B cell (primary cell): ENCODE data around the gene HERPUD1. TPM values are rescaled to one million over a fixed set of nuclear protein-coding genes. Genes with fewer than 3 reads are reported as not detected.

Experiments
- ATAC-seq: fragments of 200-7000 bp; cut with Tn5 transposase; one replicate; pipeline ENCODE4 v1.10.0; 2021; ENCODE audit warnings: low read depth, mild to moderate bottlenecking, moderate number of reproducible peaks, moderate library complexity
- CTCF ChIA-PET: fragments of 350-600 bp; sonication (Branson Sonifier 250); formaldehyde crosslinking; loops from one replicate; lab custom pipeline; 2021; ENCODE audit warnings: antibody characterized with exemption, inconsistent platforms; lab: Charles Lee
- POLR2A ChIA-PET: fragments of 350-600 bp; sonication (Branson Sonifier 250); formaldehyde crosslinking; loops from one replicate; lab custom pipeline; 2021; ENCODE audit warnings: antibody characterized with exemption; lab: Charles Lee
- DNase-seq: peaks from one replicate; pipeline ENCODE4 v3.0.0; 2013
- H2AFZ ChIP-seq: 2 replicates; pipeline ENCODE4 v1.6.1; 2012; ENCODE audit warnings: mild to moderate bottlenecking, low read depth, low read length; ENCODE audit not compliant: insufficient read depth, poor library complexity, severe bottlenecking
- H3K27ac ChIP-seq, 2 donors: 1 replicate in 1 of 2; 2 replicates in 1 of 2; pipeline ENCODE4 v1.5.1; 2012 to 2013; ENCODE audit warnings: low read length in 2 of 2, mild to moderate bottlenecking in 2 of 2, moderate library complexity in 1 of 2
- H3K27me3 ChIP-seq, 4 experiments: fragments of 200-600 bp in 1 of 4; sonication (generic) in 1 of 4; replicated peaks in 1 of 4; 1 replicate in 2 of 4; 2 replicates in 2 of 4; pipeline versions ENCODE4 v1.6.1 to v1.7.0; 2013 to 2016; ENCODE audit warnings: low read length in 3 of 4, mild to moderate bottlenecking in 2 of 4, mixed read lengths in 1 of 4, moderate library complexity in 1 of 4; ENCODE audit not compliant: insufficient read depth in 4 of 4, control insufficient read depth in 3 of 4; ENCODE audit errors: control extremely low read depth in 1 of 4
- H3K36me3 ChIP-seq, 2 experiments: replicated peaks in 1 of 2; 1 replicate in 1 of 2; 2 replicates in 1 of 2; pipeline versions ENCODE4 v1.6.1 to v1.7.1; 2013; ENCODE audit warnings: low read length in 1 of 2; ENCODE audit not compliant: insufficient read depth in 2 of 2, control insufficient read depth in 1 of 2; ENCODE audit errors: control extremely low read depth in 1 of 2, extremely low read depth in 1 of 2
- H3K4me1 ChIP-seq, 2 donors: fragments of 200-600 bp in 1 of 2; sonication (generic) in 1 of 2; 1 replicate in 1 of 2; 2 replicates in 1 of 2; pipeline versions ENCODE4 v1.5.1 to v1.6.1; 2013 to 2017; ENCODE audit warnings: low read length in 2 of 2; ENCODE audit not compliant: control insufficient read depth in 2 of 2, insufficient read depth in 2 of 2
- H3K4me2 ChIP-seq: replicated peaks from 2 replicates; pipeline ENCODE3; 2012; ENCODE audit warnings: mild to moderate bottlenecking, low read depth, low read length; ENCODE audit not compliant: poor library complexity, severe bottlenecking
- H3K4me3 ChIP-seq, 5 experiments: fragments of 200-600 bp in 1 of 5; sonication (generic) in 1 of 5; 1 replicate in 3 of 5; 2 replicates in 2 of 5; pipeline versions ENCODE4 v1.5.1 to v1.7.0; 2011 to 2016; ENCODE audit warnings: low read length in 4 of 5, mild to moderate bottlenecking in 4 of 5, low read depth in 2 of 5, control low read depth in 1 of 5, moderate library complexity in 1 of 5; ENCODE audit not compliant: insufficient read depth in 1 of 5; ENCODE audit errors: control extremely low read depth in 1 of 5, extremely low read depth in 1 of 5
- H3K79me2 ChIP-seq: fragments of 200-600 bp; sonication (generic); one replicate; pipeline ENCODE4 v1.6.0; 2016; ENCODE audit warnings: low read length; ENCODE audit not compliant: control insufficient read depth, insufficient read depth
- H3K9ac ChIP-seq: fragments of 200-600 bp; sonication (generic); 2 replicates; pipeline ENCODE4 v1.6.1; 2017; ENCODE audit warnings: mild to moderate bottlenecking, low read length, moderate library complexity
- H3K9me3 ChIP-seq, 3 donors: one replicate each; pipeline versions ENCODE4 v1.6.1 to v1.7.1; 2013; ENCODE audit warnings: low read length in 2 of 3; ENCODE audit not compliant: control insufficient read depth in 2 of 3, insufficient read depth in 1 of 3; ENCODE audit errors: control extremely low read depth in 1 of 3
- H4K20me1 ChIP-seq: 2 replicates; pipeline ENCODE4 v1.6.0; 2012; ENCODE audit warnings: mild to moderate bottlenecking, low read length; ENCODE audit not compliant: insufficient read depth, control insufficient read depth, poor library complexity, severe bottlenecking
- H3K27ac Mint-ChIP-seq: one replicate; pipeline ENCODE4 v1.8.0; 2021; ENCODE audit warnings: mixed read lengths
- H3K27me3 Mint-ChIP-seq: one replicate; pipeline ENCODE4 v1.8.0; 2021; ENCODE audit warnings: mixed read lengths
- H3K4me1 Mint-ChIP-seq: one replicate; pipeline ENCODE4 v1.8.0; 2021; ENCODE audit warnings: mixed read lengths
- H3K4me3 Mint-ChIP-seq: one replicate; pipeline ENCODE4 v1.8.0; 2021; ENCODE audit warnings: mixed read lengths
- H3K9me3 Mint-ChIP-seq: one replicate; pipeline ENCODE4 v1.8.0; 2022; ENCODE audit warnings: mixed read lengths; ENCODE audit not compliant: insufficient read depth
- EZH2 ChIP-seq: IDR thresholded peaks from 2 replicates; pipeline ENCODE4 v1.6.1; 2012; ENCODE audit warnings: borderline replicate concordance, low read depth, mild to moderate bottlenecking, moderate library complexity, low read length; ENCODE audit not compliant: insufficient read depth, poor library complexity, severe bottlenecking
- WGBS: methylation state at CpG from one replicate; pipeline ENCODE4 v1.1.5; 2013; ENCODE audit warnings: missing lambda C conversion rate; ENCODE audit not compliant: insufficient coverage; 5-methylcytosine and 5-hydroxymethylcytosine counted together
- intact Hi-C: fragments of 100-400 bp; cut with micrococcal nuclease; formaldehyde crosslinking; loops from one replicate; pipeline ENCODE4 v1.10.0; 2022
- polyA plus RNA-seq: library from polyadenylated mRNA; depleted of rRNA; stranded (reverse); fragments of >200 nt; gene quantifications from 2 replicates; pipeline ENCODE4 v1.2.3, GENCODE V29; 2012
- total RNA-seq, 2 donors: library from RNA; stranded (reverse); fragments of 120-200 nt in 1 of 2; gene quantifications; 1 replicate in 1 of 2; 2 replicates in 1 of 2; pipeline versions ENCODE4 v1.2.3 to v1.2.4, GENCODE V29; 2013 to 2022
- TF ChIP-seq, protein P1 (sequence below): fragments of 200-600 bp; IDR thresholded peaks from one replicate; pipeline ENCODE4 v1.8.0; 2022; ENCODE audit warnings: antibody characterized with exemption, mild to moderate bottlenecking

HERPUD1 gene
- total and polyA plus RNA-seq, 2 donors (not counting 1 experiment from before 2014, with no cell fraction given) = 273 to 1,041 TPM

- ChIA-PET POLR2A (interaction anchor here (0.9 to 1.8 kb wide), 6 partner anchors 17 to 97 kb away, joined by 3 to 9 read pairs (median 6); no protein-coding TSS in a partner anchor), CTCF (interaction anchor here (11.7 kb wide), 1 partner anchor 81 kb away, joined by 118 read pairs; the partner anchor contains the start of gene SLC12A3)
- DNase-seq (no peak), ATAC-seq (no peak)
- Histone ChIP-seq H4K20me1 (peaks cover 2% of the 10 kb centered on the region), H3K9me3 (no peaks in the 10 kb centered on the region), H3K4me2 (no peak overlapping the region), H3K79me2 (no peaks in the 10 kb centered on the region), H3K27ac (no peak overlapping the region), H2AFZ (no peak overlapping the region), H3K27me3 (no peaks in the 10 kb centered on the region), H3K36me3 (peaks cover 6 to 37% of the 10 kb centered on the region in 2 experiments), H3K9ac (no peak overlapping the region), H3K4me1 (peaks cover 26 to 33% of the 10 kb centered on the region in 2 donors), H3K4me3 (no peak overlapping the region)
- Mint-ChIP-seq H3K4me3 (no peak overlapping the region), H3K9me3 (no peaks in the 10 kb centered on the region), H3K27me3 (no peaks in the 10 kb centered on the region), H3K27ac (peak overlapping the region; percentile 4), H3K4me1 (peaks cover 51% of the 10 kb centered on the region)
- whole genome bisulfite sequencing = 95% methylated on average over 4 of the region's 6 CpGs
- intact Hi-C loops = no loop called here
- TF ChIP-seq, protein P1, sequence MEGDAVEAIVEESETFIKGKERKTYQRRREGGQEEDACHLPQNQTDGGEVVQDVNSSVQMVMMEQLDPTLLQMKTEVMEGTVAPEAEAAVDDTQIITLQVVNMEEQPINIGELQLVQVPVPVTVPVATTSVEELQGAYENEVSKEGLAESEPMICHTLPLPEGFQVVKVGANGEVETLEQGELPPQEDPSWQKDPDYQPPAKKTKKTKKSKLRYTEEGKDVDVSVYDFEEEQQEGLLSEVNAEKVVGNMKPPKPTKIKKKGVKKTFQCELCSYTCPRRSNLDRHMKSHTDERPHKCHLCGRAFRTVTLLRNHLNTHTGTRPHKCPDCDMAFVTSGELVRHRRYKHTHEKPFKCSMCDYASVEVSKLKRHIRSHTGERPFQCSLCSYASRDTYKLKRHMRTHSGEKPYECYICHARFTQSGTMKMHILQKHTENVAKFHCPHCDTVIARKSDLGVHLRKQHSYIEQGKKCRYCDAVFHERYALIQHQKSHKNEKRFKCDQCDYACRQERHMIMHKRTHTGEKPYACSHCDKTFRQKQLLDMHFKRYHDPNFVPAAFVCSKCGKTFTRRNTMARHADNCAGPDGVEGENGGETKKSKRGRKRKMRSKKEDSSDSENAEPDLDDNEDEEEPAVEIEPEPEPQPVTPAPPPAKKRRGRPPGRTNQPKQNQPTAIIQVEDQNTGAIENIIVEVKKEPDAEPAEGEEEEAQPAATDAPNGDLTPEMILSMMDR = no peak
- TF ChIP-seq EZH2 = no peak
These were observed 16.3 kb downstream of the HERPUD1 start for GRCh38 chr16:56948234-56948633.

GRCh38 chr16:56950051-56950450, 18.1 kb downstream of the HERPUD1 start:
- Histone ChIP-seq H3K4me3 (no peak overlapping the region), H4K20me1 (no peaks in the 10 kb centered on the region), H3K79me2 (no peaks in the 10 kb centered on the region), H3K4me2 (peak overlapping the region; percentile 68), H2AFZ (no peak overlapping the region), H3K9ac (no peak overlapping the region), H3K36me3 (peaks cover 0 to 19% of the 10 kb centered on the region in 2 experiments), H3K27ac (peak overlapping the region in 1 of 2 donors; percentile 41), H3K4me1 (peaks cover 24 to 26% of the 10 kb centered on the region in 2 donors), H3K27me3 (no peaks in the 10 kb centered on the region), H3K9me3 (no peaks in the 10 kb centered on the region)
- CTCF ChIA-PET = interaction anchor here (1.1 to 11.7 kb wide), 6 partner anchors 8 to 96 kb away, joined by 3 to 118 read pairs (median 15); partner anchors contain the start of genes CETP and SLC12A3
- WGBS = 100% methylated on average over 2 of the region's 4 CpGs
- Mint-ChIP-seq H3K4me3 (no peak overlapping the region), H3K4me1 (peaks cover 41% of the 10 kb centered on the region), H3K27me3 (no peaks in the 10 kb centered on the region), H3K27ac (peak overlapping the region; percentile 83), H3K9me3 (no peaks in the 10 kb centered on the region)
- DNase-seq (no peak), ATAC-seq (no peak)
- no peak for TF ChIP-seq EZH2
- TF ChIP-seq, protein P1 = no peak
- POLR2A ChIA-PET = interaction anchor here (0.6 to 3.1 kb wide), 9 partner anchors 9 to 96 kb away, joined by 3 to 22 read pairs (median 5); partner anchors contain the start of gene HERPUD1
- intact Hi-C loops = loop anchor here (5.0 kb wide), 1 partner anchor 38 kb away; no protein-coding TSS in a partner anchor
